Measurements from ENCODE around the gene KDR.

DNA sequence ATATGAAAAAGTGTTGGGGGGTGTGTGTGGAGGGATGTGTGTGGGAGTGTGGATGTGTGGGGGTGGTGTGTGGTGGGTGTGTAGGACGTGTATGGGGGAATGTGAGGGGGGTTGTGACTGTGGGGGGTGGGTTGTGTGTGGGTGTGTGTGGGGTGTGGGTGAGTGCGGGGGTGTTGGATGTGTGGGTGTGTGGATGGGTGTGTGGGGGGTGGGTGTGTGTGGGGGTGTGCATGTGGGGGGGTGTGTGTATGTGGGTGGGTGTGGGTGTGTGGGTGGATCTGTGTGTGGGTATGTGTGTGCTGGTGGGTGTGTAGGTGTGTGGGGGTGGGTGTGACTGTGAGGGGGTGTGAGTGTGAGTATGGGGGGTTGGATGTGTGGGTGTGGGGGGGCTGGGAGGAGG, 47.8 kb downstream of the KDR start:
- TF ChIP-seq EP300 (IDR thresholded peaks at IDR 0.05): no peak
- TF ChIP-seq POLR2A (IDR thresholded peaks at IDR 0.05): no peak

Data from suprapubic skin (tissue), 2 donors.